Endothelial cell of hepatic sinusoid (primary cell): ENCODE results near the gene JMJD7.

Source experiments
- in situ Hi-C: cut with HindIII; loops from 2 replicates; pipeline ENCODE4 v1.10.0; 2017; ENCODE audit warnings: low sequenced_read_pairs

JMJD7 gene

DNA sequence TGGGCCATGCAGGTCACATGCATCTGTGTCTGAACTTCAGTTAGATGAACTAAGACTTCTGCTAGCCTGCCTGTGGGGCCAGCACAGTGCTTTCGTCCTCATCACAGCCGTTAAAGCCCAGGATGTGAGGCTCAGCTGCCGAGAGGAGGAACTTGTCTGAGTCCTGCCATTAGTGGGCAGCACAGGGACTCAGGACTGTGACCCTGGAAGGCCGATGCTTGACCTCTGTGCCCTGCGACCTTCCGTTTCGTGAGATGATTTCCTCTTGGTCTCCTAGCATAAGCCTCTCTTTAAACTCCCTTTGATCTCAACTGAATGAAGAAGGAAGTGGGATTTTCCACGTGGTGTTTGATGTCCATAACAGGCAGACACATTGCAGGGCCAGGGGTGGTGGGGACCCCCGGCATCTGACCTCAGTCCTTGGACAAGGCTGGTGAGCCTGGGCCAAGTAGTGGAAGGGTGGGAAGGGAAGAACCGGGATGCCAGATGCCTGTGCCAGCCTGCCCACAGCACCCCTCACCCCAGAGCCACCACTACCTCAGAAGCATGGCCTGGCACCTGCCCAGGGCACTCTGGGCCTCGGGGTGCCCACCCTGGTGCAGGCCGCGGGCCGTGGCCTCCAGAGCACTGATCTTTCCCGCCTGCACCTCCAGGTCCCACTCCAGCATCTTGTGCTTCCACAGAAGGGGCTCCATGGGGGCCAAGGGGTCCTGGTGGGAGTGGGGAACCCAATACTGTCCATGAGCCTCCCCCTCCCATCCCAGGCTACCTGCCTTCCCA is 32.3 kb downstream of the JMJD7 start:
- in situ Hi-C loops, result no loop called here

DNA sequence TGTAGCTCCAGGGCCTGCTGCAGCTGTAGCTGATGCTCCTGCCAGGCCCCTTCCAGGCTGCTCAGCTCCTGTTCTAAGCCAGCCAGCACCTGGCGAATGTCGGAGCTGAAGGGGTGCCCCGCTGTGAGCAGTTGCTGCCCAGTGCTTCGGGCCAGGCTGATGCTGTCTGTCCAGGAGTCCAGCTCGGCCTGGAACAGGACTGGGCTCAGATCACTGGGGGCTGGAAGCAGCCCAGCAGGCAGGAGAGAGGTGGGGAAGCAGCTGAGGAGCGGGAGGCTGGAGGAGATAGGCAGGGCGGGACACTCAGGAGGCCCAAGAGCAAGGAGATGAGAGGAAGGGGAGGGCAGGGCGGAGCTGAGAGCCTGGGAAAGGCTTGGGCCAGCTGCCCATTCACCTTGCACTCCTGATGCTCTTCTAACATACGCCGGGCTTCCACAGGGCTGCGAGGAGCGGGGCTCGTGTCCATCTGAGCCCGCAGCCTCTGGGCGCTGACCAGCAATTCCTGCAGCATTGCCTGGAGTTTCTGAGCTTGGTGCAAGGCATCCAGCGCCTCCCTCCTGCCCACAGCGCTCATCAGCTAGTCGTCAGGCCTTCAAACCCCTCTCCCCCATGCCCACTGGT is 34.0 kb downstream of the JMJD7 start:
- in situ Hi-C loops, result no loop called here

DNA sequence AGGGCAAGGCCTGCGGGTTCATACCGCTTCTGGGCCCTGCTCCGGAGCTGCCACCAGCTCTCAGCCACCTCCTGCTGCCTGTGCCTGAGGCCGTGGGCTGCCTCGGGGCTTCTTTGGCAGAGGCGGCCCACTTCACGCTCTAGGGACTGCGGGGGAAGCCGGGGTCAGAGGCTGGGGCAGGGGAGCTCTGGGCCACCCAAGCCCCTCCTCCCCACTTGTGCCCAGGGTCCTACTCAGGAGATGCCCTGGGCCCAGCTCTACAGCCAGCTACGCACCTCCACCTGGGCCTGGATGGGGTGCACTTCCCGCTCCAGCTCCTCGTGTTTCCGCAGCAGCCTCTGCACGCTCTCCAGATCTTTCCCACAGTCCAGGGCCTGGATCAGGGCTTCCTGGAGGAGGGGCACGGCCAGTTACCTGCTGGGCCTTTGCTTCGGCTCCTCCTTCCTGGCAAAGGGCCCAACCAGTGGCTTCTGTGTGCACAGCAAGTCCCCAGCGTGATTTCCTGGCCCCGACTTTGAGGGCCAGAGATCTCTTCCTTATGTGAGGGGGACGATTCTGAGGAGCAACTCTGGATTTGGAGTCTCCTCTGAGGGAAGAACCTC is 34.7 kb downstream of the JMJD7 start:
- in situ Hi-C loops, result no loop called here

DNA sequence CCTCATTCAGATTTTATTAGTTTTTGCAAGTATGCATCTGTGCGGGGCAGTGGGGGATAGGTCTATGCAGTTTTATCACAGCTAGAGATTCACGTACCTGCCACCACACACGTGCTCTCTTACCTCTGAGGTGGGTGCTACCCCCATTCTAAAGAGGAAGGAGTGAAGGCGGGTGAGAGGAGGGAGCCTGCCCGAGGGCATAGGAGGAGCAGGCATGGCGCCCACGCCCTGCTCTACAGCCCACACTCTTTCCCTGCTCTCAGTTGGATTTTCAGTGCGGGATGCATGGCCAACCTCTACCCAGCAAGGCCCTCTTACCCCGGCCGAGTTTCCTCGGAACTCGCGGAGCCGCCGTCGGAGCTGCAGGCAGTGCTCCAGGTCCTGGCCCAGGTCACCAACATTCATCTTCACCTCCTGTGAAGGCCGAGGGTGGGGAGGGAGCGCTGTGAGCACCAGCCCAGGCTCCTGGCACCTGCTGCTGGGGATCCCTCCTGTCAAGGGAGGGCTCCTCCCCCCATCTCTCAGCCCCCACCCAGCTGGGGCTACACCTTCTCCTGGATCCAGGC is 37.7 kb downstream of the JMJD7 start:
- in situ Hi-C loops, result no loop called here

DNA sequence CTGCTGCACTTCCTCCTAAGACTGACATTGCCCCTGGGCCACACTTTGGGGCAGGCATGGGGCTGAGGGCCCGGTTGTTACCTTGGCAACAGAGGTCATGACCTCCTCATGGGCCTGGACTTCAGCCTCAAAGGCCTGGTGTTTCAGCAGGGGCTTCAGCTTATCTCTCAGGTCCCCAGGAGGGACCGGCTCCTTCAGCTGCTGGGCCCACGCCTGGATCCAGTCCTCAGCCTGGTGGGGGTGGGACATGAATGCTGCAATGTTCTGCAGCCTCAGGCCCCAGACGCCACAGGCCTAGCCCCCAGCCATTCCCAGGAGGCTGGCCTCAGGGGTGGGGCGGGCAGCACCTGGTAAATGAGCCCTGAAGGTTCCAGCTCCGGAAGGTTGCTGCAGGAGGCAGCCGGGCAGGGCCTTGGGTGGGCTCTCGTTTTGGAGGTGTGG is 38.4 kb downstream of the JMJD7 start:
- in situ Hi-C loops, result no loop called here

DNA sequence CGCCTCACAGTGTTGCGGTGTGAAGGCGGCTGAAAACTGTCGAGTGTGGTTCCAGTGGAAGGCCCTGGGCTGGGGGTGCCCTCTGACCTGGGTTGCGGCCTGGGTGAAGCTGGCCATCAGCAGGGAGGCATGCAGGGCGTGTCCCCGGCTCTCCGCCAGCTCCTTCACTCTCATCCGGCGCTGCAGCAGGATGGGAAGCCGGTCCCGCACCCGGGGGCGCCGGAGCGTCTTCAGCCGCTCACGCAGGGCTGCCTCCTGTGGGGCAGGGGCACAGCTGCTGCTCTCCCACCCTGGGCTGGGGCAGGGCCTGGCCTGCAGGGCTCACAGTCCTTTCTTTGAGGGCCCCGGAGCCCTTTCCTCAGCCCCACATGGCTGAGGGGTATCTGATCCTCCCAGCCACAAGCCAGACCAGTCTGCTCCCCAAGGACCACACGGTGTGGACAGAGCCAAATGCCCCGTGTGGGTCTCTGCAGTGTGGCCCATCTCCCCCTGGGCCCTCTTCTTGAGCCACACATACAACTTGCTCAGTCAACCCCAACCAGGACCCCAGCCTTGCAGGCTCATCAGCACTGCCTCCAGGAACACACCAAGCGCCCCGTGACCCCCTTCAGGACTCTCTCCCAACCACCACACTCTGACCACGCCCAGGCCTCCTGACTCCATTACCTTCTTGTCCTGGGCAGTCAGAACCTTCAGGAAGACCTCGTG is 39.1 kb downstream of the JMJD7 start:
- in situ Hi-C loops, result no loop called here

DNA sequence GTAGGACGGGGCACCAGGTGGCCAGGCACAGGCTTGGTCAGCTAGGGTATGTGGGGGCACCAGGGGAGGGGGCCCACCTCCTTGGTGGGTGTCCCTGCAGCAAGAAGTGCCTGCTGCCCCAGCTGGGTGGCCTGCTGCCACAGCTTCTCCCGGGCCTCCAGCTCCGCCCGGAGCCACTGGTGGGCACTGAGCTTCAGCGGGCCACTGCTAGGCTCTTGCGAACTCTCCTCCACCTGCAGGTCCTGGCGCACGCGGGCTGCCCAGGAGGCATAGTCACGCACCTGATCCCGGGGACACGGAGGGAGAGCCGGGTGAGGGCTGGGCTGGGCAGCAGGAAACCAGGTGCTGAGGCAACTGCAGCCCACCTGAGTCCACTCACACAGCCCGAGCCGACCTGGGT is 40.4 kb downstream of the JMJD7 start:
- in situ Hi-C loops, result no loop called here

DNA sequence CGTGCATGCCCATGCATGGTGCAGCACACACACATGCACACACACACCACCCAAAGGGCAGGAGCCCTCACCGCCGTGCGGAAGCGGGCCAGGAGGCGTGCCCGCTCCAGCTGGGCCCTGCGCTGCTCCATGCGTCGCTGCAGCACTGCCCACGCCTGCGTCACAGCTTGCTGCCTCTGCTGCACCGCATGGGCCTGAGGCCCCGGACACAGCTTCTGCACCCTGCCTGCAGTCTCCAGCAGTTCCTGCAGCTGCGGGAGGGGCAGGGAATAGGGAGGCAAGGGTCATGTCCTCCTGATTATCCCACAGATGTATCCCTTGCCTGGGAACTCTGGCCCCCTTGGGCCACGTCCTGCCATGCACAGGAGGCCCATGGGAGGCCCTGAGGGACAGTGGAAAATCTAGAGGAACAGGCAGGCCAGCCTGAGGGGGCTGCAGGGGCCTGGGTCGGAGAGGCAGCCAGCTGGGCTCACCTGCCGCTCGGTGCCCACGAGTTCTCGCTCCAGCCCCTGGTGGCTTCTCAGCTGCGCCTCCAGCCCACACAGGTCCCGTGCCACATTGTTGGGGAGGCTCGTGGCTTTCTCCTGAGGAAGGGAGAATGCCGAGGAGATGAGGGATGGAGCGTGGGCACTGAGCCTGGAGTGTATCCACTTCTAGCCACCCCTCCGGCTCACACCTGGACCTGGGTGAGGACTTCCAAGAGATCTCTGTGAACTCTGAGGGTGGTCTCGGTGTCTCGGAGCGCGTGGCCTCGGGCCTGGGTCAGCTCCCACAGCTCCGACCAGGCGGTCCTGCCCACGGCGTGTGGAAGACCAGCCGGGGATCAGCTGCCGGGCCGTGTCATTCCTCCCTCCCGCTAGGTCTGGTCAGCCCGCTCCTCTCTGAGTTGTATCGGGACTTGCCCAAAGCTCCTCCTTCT is 42.1 kb downstream of the JMJD7 start:
- in situ Hi-C loops, result no loop called here

DNA sequence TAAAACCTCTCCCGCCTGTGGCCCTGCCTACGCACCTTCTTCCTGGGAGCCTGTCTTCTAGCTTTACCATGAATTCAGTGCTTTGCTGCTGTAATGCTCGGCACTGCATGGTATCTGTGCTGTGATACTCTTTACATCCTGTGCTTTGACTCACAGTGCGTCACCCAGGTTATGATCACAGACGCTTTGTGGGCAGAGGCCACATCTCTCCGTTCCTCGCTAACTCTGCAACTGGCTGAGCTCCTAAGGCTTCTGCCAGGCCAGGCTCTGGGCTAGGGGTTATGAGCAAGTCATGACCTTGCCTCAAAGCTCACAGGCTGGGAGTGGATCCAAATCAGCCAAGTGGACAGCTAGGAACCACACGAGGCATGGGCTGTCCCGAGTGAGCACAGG is 42.8 kb downstream of the JMJD7 start:
- in situ Hi-C loops, result no loop called here

DNA sequence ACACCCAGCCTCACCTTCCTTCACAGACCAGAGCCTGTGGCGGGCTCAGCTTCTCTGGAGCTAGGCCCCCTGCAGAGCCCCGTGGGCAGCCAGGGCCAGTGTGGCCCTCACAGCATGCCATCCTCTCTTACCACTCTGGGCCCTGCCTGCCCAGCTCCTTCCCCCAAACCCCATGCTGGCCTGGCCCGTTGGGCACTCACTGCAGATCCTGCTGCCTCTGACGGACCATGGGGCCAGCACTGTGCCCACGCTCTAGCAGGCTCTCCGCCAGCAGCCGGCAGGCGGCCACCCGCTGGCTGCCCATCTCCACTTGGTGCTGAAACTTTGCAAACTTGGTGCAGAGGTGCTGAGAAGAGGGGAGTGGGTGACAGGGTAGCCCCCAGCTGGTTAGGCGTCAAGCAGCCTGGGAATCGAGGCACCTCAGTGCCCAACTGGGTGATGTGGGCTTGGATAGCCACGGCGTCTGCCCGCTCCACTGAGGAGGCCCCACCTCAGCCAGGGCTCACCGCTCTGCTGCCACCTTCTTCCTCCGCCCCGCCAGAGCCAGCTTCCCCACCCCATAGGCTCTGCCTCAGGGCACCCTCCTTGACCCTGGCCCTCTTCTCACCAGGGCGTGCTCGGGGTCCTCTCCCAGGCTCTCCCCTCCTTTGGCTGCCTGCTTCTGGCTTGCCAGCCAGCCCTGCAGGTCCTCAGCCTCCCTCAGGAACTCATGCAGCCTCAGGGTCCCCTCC is 43.4 kb downstream of the JMJD7 start:
- in situ Hi-C loops, result no loop called here

DNA sequence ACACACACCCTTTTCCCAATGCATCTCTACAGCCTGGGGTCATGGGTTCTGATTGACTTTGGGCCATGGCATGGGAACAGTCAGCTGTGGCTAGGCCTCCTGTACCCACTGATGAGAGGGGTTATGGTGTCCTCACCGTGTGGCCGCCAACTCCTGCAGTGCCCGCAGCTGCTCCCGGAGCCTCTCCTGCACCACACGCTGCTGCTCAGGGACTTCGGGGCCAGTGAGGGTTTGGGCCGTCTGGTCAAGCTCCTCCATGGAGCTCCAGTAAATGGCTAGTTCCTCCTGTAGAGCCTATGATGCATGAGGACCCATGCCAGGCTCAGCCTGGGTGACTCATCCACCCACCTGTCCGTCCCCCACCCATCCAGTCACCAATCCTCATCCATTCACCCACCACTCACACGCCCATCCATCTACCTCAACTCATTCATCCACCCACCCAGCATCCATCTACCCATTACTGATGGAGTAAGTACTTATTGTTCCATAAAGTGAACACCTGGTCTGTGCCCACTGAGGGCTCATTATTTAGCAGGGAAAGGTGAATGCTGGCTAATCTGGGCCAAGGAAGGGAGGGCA is 44.4 kb downstream of the JMJD7 start:
- in situ Hi-C loops, result no loop called here

DNA sequence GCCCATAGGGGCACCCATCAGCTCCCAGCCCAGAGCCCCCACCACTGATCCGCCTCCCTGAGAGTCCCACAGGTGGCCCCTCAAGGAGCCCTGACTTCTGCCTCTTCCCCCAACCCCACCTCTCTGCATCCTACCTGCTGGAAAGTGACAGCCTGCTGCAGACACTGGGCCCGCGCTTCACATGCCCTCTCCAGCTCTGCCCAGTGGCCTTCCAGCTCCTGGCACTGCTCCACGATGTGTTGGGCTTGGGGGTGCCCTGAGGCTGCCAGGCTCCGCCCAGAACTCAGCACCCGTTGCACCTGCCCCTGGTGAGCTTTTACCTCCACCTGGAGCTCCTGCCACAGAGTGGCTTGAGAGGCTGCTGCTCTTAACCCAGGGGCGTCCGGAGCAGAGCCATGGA is 45.8 kb downstream of the JMJD7 start:
- in situ Hi-C loops, result no loop called here

DNA sequence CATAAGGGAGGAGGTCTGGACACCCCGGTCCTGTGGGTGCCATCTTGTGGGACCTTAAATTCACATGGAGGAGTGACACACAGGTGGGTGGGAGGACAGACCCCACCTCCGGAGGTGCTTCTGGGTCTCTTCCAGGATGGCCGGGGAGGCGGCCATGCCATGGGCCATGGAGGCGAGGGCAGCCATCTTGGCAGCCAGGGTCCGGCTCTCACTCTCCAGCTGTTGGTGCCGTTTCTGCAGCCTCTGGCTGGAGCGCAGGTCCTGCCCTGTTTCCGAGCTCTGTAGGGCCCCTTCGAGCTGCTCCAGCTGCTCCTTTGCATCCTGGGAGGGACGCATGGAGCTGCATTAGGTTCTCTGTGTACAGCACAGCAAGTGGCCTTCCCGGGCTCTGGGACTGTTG is 46.8 kb downstream of the JMJD7 start:
- in situ Hi-C loops, result loop anchor here (5.0 kb wide), 1 partner anchor 62 kb away; no protein-coding TSS in a partner anchor

DNA sequence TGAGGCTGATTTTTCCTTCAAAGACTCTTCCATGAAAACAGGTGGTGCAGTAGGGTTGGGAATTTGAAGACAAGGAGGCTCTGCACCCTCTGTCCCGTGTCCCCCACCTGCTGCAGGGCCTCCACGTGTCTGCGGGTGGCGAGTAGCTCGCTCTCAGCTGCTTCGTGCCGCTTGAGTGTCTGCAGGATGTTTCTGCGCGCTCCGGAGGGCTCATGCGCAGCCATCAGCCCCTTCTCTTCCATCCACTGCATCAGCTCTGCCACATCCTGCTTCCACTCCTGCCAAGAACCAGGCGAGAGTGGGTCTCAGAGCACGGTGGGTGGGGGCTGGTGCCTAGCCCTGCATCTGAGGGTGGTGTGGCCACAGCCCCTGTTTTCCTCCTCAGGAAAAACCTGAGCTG is 48.1 kb downstream of the JMJD7 start:
- in situ Hi-C loops, result loop anchor here (5.0 kb wide), 1 partner anchor 64 kb away; no protein-coding TSS in a partner anchor

DNA sequence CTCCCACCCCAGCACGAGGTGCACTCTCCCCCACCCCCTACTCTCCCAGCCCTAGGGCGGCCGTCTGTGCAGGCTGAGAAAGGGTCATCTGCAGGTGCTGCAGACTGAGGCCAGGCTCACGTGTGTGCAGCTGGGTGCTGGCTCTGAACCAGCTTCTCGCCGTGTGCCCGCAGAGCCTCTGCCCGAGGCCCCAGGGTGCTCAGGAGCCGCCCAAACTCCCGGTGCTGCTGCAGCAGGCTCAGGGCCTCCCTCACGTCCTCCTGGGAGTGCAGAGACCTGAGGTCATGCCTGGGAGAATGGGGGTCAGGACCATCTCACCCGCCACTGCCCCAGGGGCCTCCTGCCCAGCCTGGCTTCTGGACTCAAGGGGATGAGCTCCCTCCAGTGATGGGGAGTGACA is 48.8 kb downstream of the JMJD7 start:
- in situ Hi-C loops, result loop anchor here (5.0 kb wide), 1 partner anchor 64 kb away; no protein-coding TSS in a partner anchor

DNA sequence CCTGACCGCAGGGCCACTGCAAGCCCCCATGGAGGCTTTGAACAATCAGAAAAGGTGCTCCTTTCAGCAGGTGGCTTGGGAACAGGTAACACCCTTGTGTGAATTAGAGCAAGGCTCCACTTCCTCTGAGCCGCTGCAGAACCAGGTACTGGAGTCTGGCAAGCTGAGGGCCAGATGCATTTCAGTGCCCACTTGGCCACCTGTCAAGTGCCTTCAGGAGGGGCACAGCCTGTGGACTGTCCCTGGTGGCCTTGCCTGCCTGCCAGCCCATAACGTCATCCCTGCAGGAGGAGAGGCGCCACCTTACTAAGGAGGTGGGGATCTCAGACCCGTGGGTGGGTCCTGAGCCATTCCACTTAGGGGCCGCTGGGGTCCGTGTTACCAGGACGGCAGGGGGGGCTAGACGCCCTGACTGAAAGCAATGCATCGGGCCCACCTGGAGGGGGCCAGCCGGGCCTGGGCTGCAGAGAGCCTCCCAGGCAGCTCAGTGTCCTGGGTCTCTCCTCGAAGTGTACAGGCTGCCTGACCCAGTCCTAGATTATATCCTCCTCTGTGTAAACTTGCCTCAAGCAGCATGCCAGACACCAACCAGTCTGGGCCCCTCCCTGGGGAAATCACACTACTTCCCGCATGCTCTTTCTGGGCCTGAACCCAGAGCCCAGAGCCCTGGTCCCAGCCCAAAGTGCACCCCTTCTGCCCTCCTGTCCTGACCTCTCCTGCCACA is 49.9 kb downstream of the JMJD7 start:
- in situ Hi-C loops, result loop anchor here (5.0 kb wide), 1 partner anchor 65 kb away; no protein-coding TSS in a partner anchor

DNA sequence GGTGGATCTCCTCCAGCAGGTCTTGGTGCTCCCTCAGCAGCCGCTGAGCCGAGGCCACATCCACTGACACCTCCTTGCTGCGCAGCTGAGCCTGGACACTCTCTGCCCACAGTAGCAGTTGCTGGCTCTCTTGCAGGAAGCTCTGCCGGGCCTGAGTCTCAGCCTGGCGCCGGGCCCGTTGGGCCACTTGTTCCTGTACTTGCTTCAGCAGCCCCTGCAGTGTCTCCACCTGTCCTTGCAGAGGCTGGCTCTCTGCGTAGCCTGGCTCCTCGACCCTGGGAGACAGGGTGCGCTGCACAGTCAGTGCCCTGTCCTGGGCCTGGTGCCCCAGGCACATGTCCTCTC is 50.4 kb downstream of the JMJD7 start:
- in situ Hi-C loops, result loop anchor here (5.0 kb wide), 1 partner anchor 66 kb away; no protein-coding TSS in a partner anchor

DNA sequence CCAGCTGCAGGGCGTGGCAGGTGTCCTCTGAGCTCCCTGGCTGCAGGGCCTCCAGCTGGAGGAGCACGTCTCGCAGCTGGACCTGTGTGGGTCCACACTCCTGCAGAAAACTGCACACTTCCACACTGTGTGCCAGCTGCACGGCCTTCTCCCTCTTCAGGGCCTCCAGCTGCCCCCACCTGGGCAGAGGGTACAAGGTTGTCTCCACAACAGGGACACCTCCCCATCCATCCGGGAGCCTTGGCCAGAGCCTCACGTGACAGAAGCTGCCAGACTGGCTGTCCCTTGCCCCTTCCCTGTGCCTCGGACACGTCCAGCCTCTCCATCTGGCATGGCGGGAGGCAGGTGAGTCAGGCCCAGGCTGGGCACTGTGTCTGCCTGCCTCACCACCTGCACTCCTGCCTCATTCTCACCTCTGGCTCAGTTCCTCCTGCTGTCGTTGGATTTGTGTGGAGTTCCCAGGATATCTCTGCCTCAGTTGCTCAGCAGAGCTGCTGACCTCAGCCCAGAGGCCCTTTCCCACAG is 51.5 kb downstream of the JMJD7 start:
- in situ Hi-C loops, result loop anchor here (5.0 kb wide), 1 partner anchor 67 kb away; no protein-coding TSS in a partner anchor
